Ovary (tissue), 9 donors: ENCODE results near the gene TMCO1. TPM values are rescaled to one million over a fixed set of nuclear protein-coding genes. Genes with fewer than 3 reads are reported as not detected.
"Not testable (repeated sequence)": the region's sequence is repeated elsewhere in the genome, so short reads cannot be mapped to it uniquely, and the experiment has no call there.

ENCODE experiments used
- DNase-seq, 5 donors: peaks; one replicate each; pipeline ENCODE4 v3.0.0-alpha.2; 2019 to 2020
- H3K27ac ChIP-seq, 2 donors: fragments of 200-600 bp; one replicate each; pipeline versions ENCODE4 v1.5.1 to v1.8.0; 2019 to 2022
- H3K27me3 ChIP-seq: fragments of 200-600 bp; one replicate; pipeline ENCODE4 v1.8.0; 2022
- H3K36me3 ChIP-seq: fragments of 200-600 bp; sonication (generic); one replicate; pipeline ENCODE4 v1.5.1; 2019
- H3K4me1 ChIP-seq: one replicate; pipeline ENCODE4 v1.8.1; 2013; ENCODE audit warnings: mild to moderate bottlenecking, moderate library complexity; ENCODE audit not compliant: insufficient read depth
- H3K4me3 ChIP-seq: fragments of 200-600 bp; sonication (generic); one replicate; pipeline ENCODE4 v1.5.1; 2017
- H3K9me3 ChIP-seq, 2 donors: fragments of 200-600 bp in 1 of 2; sonication (generic) in 1 of 2; one replicate each; pipeline versions ENCODE4 v1.5.1 to v1.8.1; 2013 to 2019; ENCODE audit warnings: mild to moderate bottlenecking in 1 of 2, moderate library complexity in 1 of 2
- CTCF ChIP-seq, 3 donors: fragments of 450-650 bp in 2 of 3; fragments of 200-600 bp in 1 of 3; IDR thresholded peaks; one replicate each; pipeline versions ENCODE4 v1.5.1 to v1.8.0; 2016 to 2022; ENCODE audit warnings: antibody characterized with exemption in 3 of 3, mild to moderate bottlenecking in 1 of 3
- EP300 ChIP-seq: sonication (generic); formaldehyde crosslinking; IDR thresholded peaks from one replicate; pipeline ENCODE4 v1.6.1; 2017; ENCODE audit warnings: antibody characterized with exemption
- POLR2A ChIP-seq: fragments of 450-650 bp; IDR thresholded peaks from one replicate; pipeline ENCODE4 v1.6.1; 2017; ENCODE audit warnings: antibody characterized with exemption, mild to moderate bottlenecking, moderate library complexity
- WGBS, 3 donors: extraction: QIAGEN DNeasy Blood & Tissue Kit in 1 of 3; methylation state at CpG; one replicate each; pipeline versions ENCODE4 v1.1.5 to v1.1.7; 2013 to 2017; 5-methylcytosine and 5-hydroxymethylcytosine counted together
- intact Hi-C, 4 donors: fragments of 100-400 bp; cut with DNase I; formaldehyde crosslinking; loops; one replicate each; pipeline versions ENCODE4 v1.11.0 to v1.15.1; 2022 to 2023
- polyA plus RNA-seq, 2 donors: library from polyadenylated mRNA; stranded (reverse); fragments of 200-250 nt in 1 of 2; fragments of 350-450 nt in 1 of 2; fragmentation: Illumina TruSeq in 1 of 2; extraction: RNeasy Lipid Tissue Mini Kit (QIAGEN cat#74804) in 1 of 2; gene quantifications; one replicate each; pipeline ENCODE4 v1.2.3, GENCODE V29; 2013 to 2014
- total RNA-seq, 7 donors: library from RNA; depleted of rRNA in 2 of 7; stranded (reverse); fragments of >200 nt in 2 of 7; fragmentation: NEBNext Ultra II Directional in 3 of 7; extraction: Animal tissue kit (Norgen Biotek cat#: 25700) in 3 of 7; gene quantifications; one replicate each; pipeline versions ENCODE4 v1.1.0 to v1.2.4, GENCODE V29; 2016 to 2023
- donor health status: DM: no; HTN: no; CAD: no; lungs with moderate emphysema.
- donor health status: DM: no; HTN: no; CAD: no.
- donor health status: Bipolar disorder and iron deficiency.
- donor health status: DM: yes; HTN: yes; CAD: no.
- donor health status: DM: no; HTN: no; CAD: no.
- donor health status: DM: yes; HTN: yes; CAD: no.

The TMCO1 gene
- total and polyA plus RNA-seq, 9 donors, result 38.5 to 142 (median 59.5) TPM

GRCh38 chr1:165807613-165808012 is 38.9 kb upstream of the TMCO1 start:
- TF ChIP-seq EP300 (no peak), POLR2A (no peak), CTCF (IDR thresholded peaks at IDR 0.05) (no peak)
- Histone ChIP-seq H3K36me3 (no peaks in the 10 kb centered on the region), H3K4me1 (no peaks in the 10 kb centered on the region), H3K27me3 (no peaks in the 10 kb centered on the region), H3K27ac (no peak overlapping the region), H3K9me3 (no peaks in the 10 kb centered on the region), H3K4me3 (no peak overlapping the region)
- intact Hi-C loops, result no loop called here
- no peak for DNase-seq

- intact Hi-C loops, H3K27me3 ChIP-seq, H3K9me3 ChIP-seq, DNase-seq, H3K4me1 ChIP-seq, H3K36me3 ChIP-seq, H3K4me3 ChIP-seq, H3K27ac ChIP-seq: not testable (repeated sequence)
- 62 to 74% (median 74%) methylated on average over 1 of the region's 1 CpG for WGBS, 3 donors
These were observed 35.8 kb upstream of the TMCO1 start for GRCh38 chr1:165804513-165804912.

GRCh38 chr1:165799387-165799786 is 30.7 kb upstream of the TMCO1 start:
- Histone ChIP-seq H3K27ac (no peak overlapping the region), H3K4me3 (no peak overlapping the region), H3K4me1 (no peaks in the 10 kb centered on the region), H3K36me3 (no peaks in the 10 kb centered on the region), H3K27me3 (no peaks in the 10 kb centered on the region), H3K9me3 (peaks cover 0 to 2% of the 10 kb centered on the region in 2 donors)
- TF ChIP-seq EP300 (no peak), CTCF (IDR thresholded peaks at IDR 0.05) (no peak), POLR2A (no peak)
- no peak for DNase-seq
- intact Hi-C loops, result no loop called here

GRCh38 chr1:165795894-165796293 is 27.2 kb upstream of the TMCO1 start:
- Histone ChIP-seq H3K4me1 (no peaks in the 10 kb centered on the region), H3K4me3 (no peak overlapping the region), H3K27ac (no peak overlapping the region), H3K9me3 (no peaks in the 10 kb centered on the region), H3K36me3 (no peaks in the 10 kb centered on the region), H3K27me3 (no peaks in the 10 kb centered on the region)
- DNase-seq, result no peak
- TF ChIP-seq POLR2A (no peak), EP300 (no peak), CTCF (IDR thresholded peaks at IDR 0.05) (no peak)
- 52 to 76% (median 67%) methylated on average over 2 of the region's 2 CpGs for WGBS, 3 donors
- intact Hi-C loops, result no loop called here

GRCh38 chr1:165793951-165794350 is 25.3 kb upstream of the TMCO1 start:
- H3K36me3 ChIP-seq, result no peaks in the 10 kb centered on the region
- no peak for DNase-seq
- H3K27me3 ChIP-seq, result no peaks in the 10 kb centered on the region
- H3K4me1 ChIP-seq, result no peaks in the 10 kb centered on the region
- H3K27ac ChIP-seq, result no peak overlapping the region
- no peaks in the 10 kb centered on the region for H3K9me3 ChIP-seq
- WGBS, 3 donors, result 56 to 61% (median 57%) methylated on average over 2 of the region's 2 CpGs
- no peak overlapping the region for H3K4me3 ChIP-seq
- TF ChIP-seq CTCF (IDR thresholded peaks at IDR 0.05) (no peak), POLR2A (no peak), EP300 (no peak)
- intact Hi-C loops, result no loop called here
